ENCODE results near the gene TCFL5. TPM values are rescaled to one million over a fixed set of nuclear protein-coding genes. Genes with fewer than 3 reads are reported as not detected.

Gene TCFL5
- total and polyA plus RNA-seq, 12 donors = 2.5 to 8.3 (median 6.4) TPM

DNA sequence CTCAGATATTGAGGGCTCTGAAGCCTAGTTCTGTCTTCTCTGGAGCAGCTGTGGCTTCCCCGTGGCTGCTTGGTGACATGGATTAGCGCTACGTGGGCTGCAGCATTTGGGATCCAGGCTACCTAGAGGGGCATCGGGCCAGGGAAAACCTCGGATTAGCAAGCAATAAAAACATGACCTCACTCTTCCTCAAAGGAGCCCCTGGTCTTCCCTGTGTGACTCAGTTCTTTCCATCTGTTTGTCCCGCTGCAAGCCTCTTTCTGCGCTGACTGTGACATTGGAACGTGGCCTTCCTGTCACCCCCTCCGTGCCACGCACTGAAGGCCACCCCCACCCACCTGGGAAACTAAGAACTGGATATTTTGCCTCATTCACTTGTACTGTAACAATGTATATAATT is 61.7 kb downstream of the TCFL5 start:
- Histone ChIP-seq H3K36me3 (peaks cover 0 to 44% (median 9%) of the 10 kb centered on the region in 9 donors), H3K27ac (no peak overlapping the region), H3K9me3 (no peaks in the 10 kb centered on the region), H3K27me3 (no peaks in the 10 kb centered on the region), H3K4me1 (peaks cover 6 to 61% (median 52%) of the 10 kb centered on the region in 9 donors), H3K4me3 (no peak overlapping the region)
- no peak for TF ChIP-seq CTCF (IDR thresholded peaks at IDR 0.05)
- 89% methylated on average over 10 of the region's 10 CpGs for WGBS, 2 donors
- ATAC-seq (no peak), DNase-seq (no peak)
- intact Hi-C loops (cut with DNase I) = loop anchor here in 4 of 10 donors (5.0 to 10.0 kb wide), 3 partner anchors 295 to 658 kb away; partner anchors contain the start of genes CABLES2 (in 2 of the 4), PSMA7 (in 1 of the 4) and SS18L1 (in 1 of the 4)

DNA sequence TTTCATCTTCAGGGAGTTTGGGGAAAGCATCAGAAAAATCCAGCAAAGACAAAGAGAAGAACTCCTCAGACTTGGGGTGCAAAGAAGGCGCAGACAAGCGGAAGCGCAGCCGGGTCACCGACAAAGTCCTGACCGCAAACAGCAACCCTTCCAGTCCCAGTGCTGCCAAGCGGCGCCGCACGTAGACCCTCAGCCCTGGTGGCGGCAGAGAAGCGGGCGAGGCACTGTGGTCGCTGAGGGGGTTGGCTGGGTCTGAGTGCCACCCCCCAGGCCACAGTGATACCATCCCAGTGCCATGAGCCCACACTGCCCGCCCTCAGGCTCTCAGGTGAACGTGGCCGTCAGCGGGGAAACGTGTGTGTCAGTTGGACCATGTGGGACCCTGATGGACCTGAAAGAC is 62.2 kb downstream of the TCFL5 start:
- peaks cover 6 to 65% (median 56%) of the 10 kb centered on the region in 9 donors for H3K4me1 ChIP-seq
- H3K36me3 ChIP-seq = peaks cover 0 to 44% (median 9%) of the 10 kb centered on the region in 9 donors
- DNase-seq = no peak
- no peaks in the 10 kb centered on the region for H3K9me3 ChIP-seq
- WGBS, 2 donors = 97 to 98% methylated on average over 19 of the region's 19 CpGs
- no peaks in the 10 kb centered on the region for H3K27me3 ChIP-seq
- no peak overlapping the region for H3K27ac ChIP-seq
- TF ChIP-seq CTCF (IDR thresholded peaks at IDR 0.05) = no peak
- intact Hi-C loops (cut with DNase I) = loop anchor here in 3 of 10 donors (5.0 to 10.0 kb wide), 3 partner anchors 295 to 657 kb away; partner anchors contain the start of genes CABLES2 (in 2 of the 3), PSMA7 (in 1 of the 3) and SS18L1 (in 1 of the 3)
- ATAC-seq = no peak
- no peak overlapping the region for H3K4me3 ChIP-seq

- intact Hi-C loops (cut with DNase I) = loop anchor here in 3 of 10 donors (5.0 to 10.0 kb wide), 3 partner anchors 294 to 657 kb away; partner anchors contain the start of genes CABLES2 (in 2 of the 3), PSMA7 (in 1 of the 3) and SS18L1 (in 1 of the 3)
Measured at GRCh38 chr20:62799036-62799435, 62.6 kb downstream of the TCFL5 start.

More at GRCh38 chr20:62799036-62799435, 62.6 kb downstream of the TCFL5 start:
- ATAC-seq (no peak), DNase-seq (no peak)
- Histone ChIP-seq H3K27ac (no peak overlapping the region), H3K4me1 (peaks cover 6 to 63% (median 53%) of the 10 kb centered on the region in 9 donors), H3K9me3 (no peaks in the 10 kb centered on the region), H3K36me3 (peaks cover 0 to 44% (median 9%) of the 10 kb centered on the region in 9 donors), H3K27me3 (no peaks in the 10 kb centered on the region), H3K4me3 (no peak overlapping the region)
- TF ChIP-seq CTCF (IDR thresholded peaks at IDR 0.05) = no peak
- 89 to 92% methylated on average over 8 of the region's 8 CpGs for WGBS, 2 donors

All from heart right ventricle (tissue), 16 donors.